Mucosa of descending colon (tissue), 3 donors: ENCODE measurements around the gene GHRHR. TPM values are rescaled to one million over a fixed set of nuclear protein-coding genes. Genes with fewer than 3 reads are reported as not detected.

Source experiments
- ATAC-seq: fragments of 200-7000 bp; cut with Tn5 transposase; one replicate; pipeline ENCODE4 v1.9.1; 2020; ENCODE audit warnings: mild to moderate bottlenecking, moderate library complexity
- DNase-seq, 3 donors: peaks; one replicate each; pipeline ENCODE4 v3.0.0-alpha.2; 2020
- H3K36me3 ChIP-seq: fragments of 200-600 bp; one replicate; pipeline ENCODE4 v1.8.0; 2021; ENCODE audit warnings: low read depth, mild to moderate bottlenecking
- H3K4me1 ChIP-seq: fragments of 200-600 bp; one replicate; pipeline ENCODE4 v1.8.0; 2021; ENCODE audit warnings: low read depth, mild to moderate bottlenecking
- H3K4me3 ChIP-seq: fragments of 200-600 bp; one replicate; pipeline ENCODE4 v1.8.0; 2021; ENCODE audit warnings: mild to moderate bottlenecking
- H3K9me3 ChIP-seq: fragments of 200-600 bp; one replicate; pipeline ENCODE4 v1.8.0; 2021; ENCODE audit warnings: mild to moderate bottlenecking
- intact Hi-C, 2 donors: fragments of 100-400 bp; cut with DNase I in 1 of 2; cut with micrococcal nuclease in 1 of 2; formaldehyde crosslinking; loops; one replicate each; pipeline versions ENCODE4 v1.11.0 to v1.11.1; 2022; cut with DNase I, micrococcal nuclease
- total RNA-seq, 3 donors: library from RNA; stranded (reverse); fragmentation: NEBNext Ultra II Directional in 2 of 3; extraction: Animal tissue kit (Norgen Biotek cat#: 25700) in 2 of 3; gene quantifications; one replicate each; pipeline versions ENCODE4 v1.2.1 to v1.2.4, GENCODE V29; 2021 to 2023
- TF ChIP-seq, protein P1 (sequence below): fragments of 200-600 bp; IDR thresholded peaks from one replicate; pipeline ENCODE4 v1.8.0; 2022; ENCODE audit warnings: antibody characterized with exemption, mild to moderate bottlenecking
- donor health status: DM: no; HTN: no; CAD: no; lungs with moderate emphysema.
- donor health status: DM: no; HTN: no; CAD: no.
- donor health status: DM: no; HTN: yes; CAD: no.

Gene GHRHR
- total RNA-seq, 3 donors from 2014 or later, result not detected

DNA sequence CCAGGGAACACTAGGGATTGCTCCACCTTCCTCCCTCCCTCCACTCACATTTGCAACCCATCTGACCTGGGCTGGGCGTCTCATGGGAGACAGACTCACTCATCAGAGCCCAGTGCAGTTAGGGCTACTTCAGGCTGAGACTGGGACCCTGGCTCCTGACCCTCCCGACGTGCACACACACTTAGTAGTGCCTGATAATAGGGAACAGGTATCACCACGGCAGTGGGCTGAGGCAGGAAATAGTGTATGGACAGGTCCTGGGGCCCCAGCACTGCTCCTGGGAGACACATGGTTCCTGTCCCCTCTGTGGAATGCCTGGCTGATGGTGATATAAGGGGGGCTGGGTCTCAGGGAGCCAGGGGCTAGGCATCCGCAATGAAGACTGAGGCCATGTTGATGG lies 37.8 kb upstream of the GHRHR start:
- intact Hi-C loops, result no loop called here
- ATAC-seq, result no peak
- Histone ChIP-seq H3K4me3 (no peak overlapping the region), H3K36me3 (no peaks in the 10 kb centered on the region), H3K9me3 (no peaks in the 10 kb centered on the region), H3K4me1 (no peaks in the 10 kb centered on the region)
- peak in 1 of 3 donors; percentile 1 for DNase-seq
- TF ChIP-seq, protein P1, sequence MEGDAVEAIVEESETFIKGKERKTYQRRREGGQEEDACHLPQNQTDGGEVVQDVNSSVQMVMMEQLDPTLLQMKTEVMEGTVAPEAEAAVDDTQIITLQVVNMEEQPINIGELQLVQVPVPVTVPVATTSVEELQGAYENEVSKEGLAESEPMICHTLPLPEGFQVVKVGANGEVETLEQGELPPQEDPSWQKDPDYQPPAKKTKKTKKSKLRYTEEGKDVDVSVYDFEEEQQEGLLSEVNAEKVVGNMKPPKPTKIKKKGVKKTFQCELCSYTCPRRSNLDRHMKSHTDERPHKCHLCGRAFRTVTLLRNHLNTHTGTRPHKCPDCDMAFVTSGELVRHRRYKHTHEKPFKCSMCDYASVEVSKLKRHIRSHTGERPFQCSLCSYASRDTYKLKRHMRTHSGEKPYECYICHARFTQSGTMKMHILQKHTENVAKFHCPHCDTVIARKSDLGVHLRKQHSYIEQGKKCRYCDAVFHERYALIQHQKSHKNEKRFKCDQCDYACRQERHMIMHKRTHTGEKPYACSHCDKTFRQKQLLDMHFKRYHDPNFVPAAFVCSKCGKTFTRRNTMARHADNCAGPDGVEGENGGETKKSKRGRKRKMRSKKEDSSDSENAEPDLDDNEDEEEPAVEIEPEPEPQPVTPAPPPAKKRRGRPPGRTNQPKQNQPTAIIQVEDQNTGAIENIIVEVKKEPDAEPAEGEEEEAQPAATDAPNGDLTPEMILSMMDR, result no peak

DNA sequence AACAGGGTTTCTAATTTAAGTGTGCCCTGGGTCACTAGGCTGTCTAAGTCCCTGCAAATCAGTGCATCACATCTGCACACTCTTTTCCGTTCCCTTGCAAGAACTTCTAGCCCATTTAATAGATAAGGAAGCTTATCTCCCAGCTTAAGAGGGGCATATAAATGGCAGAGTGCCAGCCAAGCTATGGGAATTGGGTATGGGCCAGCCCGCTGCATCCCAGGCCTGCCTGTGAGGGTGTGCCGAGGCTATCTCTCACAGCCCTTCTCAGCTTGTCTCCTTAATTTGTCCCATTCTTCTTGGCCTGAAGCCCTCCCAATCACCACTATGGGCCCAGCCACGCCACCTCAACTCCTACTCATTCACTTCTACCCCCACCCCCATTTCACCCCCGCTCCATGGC lies 37.4 kb upstream of the GHRHR start:
- no peak overlapping the region for H3K4me3 ChIP-seq
- ATAC-seq, result no peak

GRCh38 chr7:30927040-30927439 lies 36.7 kb upstream of the GHRHR start:
- peak in 2 of 3 donors; percentile 0 to 19 for DNase-seq
- H3K4me1 ChIP-seq, result no peaks in the 10 kb centered on the region
- no peaks in the 10 kb centered on the region for H3K36me3 ChIP-seq

More for the DNA sequence above, 37.4 kb upstream of the GHRHR start:
- intact Hi-C loops, result no loop called here
- H3K36me3 ChIP-seq, result no peaks in the 10 kb centered on the region
- peak in 2 of 3 donors; percentile 2 to 7 for DNase-seq
- no peaks in the 10 kb centered on the region for H3K9me3 ChIP-seq
- TF ChIP-seq, protein P1, result no peak
- no peaks in the 10 kb centered on the region for H3K4me1 ChIP-seq

DNA sequence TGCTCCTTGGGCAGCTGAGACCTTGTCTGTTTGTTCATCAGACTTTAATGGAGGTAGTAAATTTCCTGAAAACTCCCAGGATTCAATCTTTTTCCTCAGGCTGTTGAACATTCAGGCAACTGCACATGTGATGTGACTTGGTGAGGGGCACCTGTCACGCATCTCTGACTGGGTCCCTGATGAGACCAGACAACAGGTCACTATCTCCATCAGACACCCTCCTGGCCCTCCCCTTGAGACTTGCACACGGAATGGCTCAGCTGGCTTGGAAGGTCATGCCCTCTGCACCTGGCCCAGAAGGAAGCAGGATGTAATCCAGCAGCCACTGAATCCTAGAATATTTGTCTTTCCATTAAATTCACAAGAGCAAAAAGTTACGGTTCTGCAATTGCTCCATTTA lies 36.2 kb upstream of the GHRHR start:
- no peaks in the 10 kb centered on the region for H3K36me3 ChIP-seq
- DNase-seq (peak in 1 of 3 donors; percentile 22), ATAC-seq (no peak)
- H3K4me3 ChIP-seq, result no peak overlapping the region
- TF ChIP-seq, protein P1, result no peak
- intact Hi-C loops, result no loop called here
- H3K4me1 ChIP-seq, result no peaks in the 10 kb centered on the region
- no peaks in the 10 kb centered on the region for H3K9me3 ChIP-seq

More at GRCh38 chr7:30927040-30927439, 36.7 kb upstream of the GHRHR start:
- TF ChIP-seq, protein P1, result no peak
- H3K4me3 ChIP-seq, result no peak overlapping the region
- no peak for ATAC-seq
- intact Hi-C loops, result no loop called here
- no peaks in the 10 kb centered on the region for H3K9me3 ChIP-seq

GRCh38 chr7:30928254-30928872 lies 35.4 kb upstream of the GHRHR start:
- no peaks in the 10 kb centered on the region for H3K36me3 ChIP-seq
- ATAC-seq (no peak), DNase-seq (peak in 2 of 3 donors; percentile 0 to 22)
- no peaks in the 10 kb centered on the region for H3K9me3 ChIP-seq
- TF ChIP-seq, protein P1, result no peak
- intact Hi-C loops, result no loop called here
- H3K4me3 ChIP-seq, result no peak overlapping the region
- no peaks in the 10 kb centered on the region for H3K4me1 ChIP-seq

DNA sequence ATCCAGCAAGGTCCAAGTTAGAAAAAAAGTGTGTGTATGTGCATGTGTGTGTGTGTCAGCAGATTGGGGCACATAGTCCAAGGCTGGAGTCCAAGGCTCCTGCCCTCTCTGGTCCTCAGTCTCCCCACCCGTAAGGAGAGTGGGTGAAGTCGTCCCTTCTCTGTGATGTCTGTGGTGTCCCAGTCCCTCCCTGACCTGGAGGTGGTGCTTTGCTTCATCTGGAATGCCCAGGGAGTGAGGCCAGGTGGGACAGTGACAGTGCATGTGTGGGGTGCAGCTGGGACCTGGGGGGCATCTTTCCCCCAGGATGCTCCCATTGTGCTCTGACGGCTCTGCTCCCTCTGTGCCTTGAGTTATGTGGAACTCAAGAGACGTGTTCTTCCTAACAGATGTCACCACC lies 34.1 kb upstream of the GHRHR start:
- Histone ChIP-seq H3K36me3 (no peaks in the 10 kb centered on the region), H3K4me1 (no peaks in the 10 kb centered on the region), H3K9me3 (no peaks in the 10 kb centered on the region), H3K4me3 (no peak overlapping the region)
- intact Hi-C loops, result no loop called here
- DNase-seq (peak in 2 of 3 donors; percentile 1 to 13), ATAC-seq (no peak)
- TF ChIP-seq, protein P1, result no peak
